Measurements from ENCODE around the gene SELENOS.

Gene SELENOS

DNA sequence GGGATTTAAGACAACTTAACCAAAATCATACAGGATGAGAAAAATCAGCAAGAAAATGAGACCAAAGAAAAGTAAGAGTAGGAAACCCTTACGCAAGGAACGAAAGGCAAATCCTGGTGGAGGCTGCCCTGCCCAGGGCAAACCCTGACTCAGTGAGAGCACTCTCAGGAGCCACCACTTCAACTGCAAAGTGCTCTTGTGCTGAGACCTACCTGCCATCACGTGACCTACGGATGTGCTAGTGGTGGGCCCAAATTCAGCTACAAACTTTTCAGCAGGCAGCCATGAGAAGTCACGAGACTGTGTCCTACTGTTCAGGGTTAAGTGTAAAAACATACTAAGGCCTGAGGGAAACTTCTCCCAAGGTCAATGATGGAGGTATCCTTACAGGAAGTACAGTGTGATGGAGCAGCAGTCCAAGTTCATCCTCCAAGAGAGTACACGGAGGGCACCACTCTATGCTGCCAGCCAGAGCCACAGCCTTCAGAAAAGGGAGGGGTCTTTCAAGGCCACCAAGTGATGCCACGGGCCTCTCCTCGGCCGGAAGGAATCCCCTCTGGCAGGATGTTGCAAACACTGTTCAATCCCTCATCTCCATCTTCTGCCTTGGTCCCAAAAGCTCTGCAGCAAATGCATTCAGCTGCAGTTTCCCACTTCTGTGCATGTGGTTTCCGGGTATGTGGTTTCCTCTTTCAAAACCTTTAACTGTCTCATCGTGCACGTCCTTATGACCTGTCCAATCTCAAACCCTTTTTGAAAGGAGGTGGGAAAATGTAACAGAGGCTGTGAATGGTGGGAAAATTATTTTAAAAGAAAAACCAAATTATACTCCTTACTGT, 34.9 kb downstream of the SELENOS start:
- Histone ChIP-seq H3K4me1 (ENCODE audit: control insufficient read depth, insufficient read depth, low read length) (peaks cover 35% of the 10 kb centered on the region), H3K27me3 (ENCODE audit: control insufficient read depth, insufficient read depth, low read length) (no peaks in the 10 kb centered on the region), H3K36me3 (ENCODE audit: control insufficient read depth, insufficient read depth, low read length) (peaks cover 6% of the 10 kb centered on the region), H3K4me3 (ENCODE audit: low read depth, low read length) (no peak overlapping the region), H3K9me3 (ENCODE audit: control insufficient read depth, insufficient read depth, low read length) (no peaks in the 10 kb centered on the region), H3K9ac (ENCODE audit: low read depth, low read length) (no peak overlapping the region)

DNA sequence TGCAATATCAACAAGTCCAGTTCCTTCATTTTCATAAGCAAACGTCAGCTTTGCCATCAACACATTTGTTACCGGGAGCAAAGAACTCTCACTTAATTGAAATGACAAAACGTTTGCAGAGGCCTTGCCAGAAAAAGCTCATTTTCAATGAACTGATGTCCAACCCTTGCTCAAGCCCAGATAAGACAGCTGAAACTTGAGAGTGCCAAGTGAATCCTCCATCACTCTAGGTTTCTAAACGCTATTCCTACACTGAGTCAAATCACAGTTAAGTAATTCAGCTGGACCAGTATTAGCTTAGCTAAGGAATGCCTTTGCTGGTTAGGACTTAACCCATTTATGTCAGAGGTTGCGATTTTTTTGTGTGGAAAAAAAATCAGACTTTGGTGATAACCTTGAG, 36.9 kb downstream of the SELENOS start:
- peaks cover 26% of the 10 kb centered on the region for H3K4me1 ChIP-seq (ENCODE audit: control insufficient read depth, insufficient read depth, low read length)

DNA sequence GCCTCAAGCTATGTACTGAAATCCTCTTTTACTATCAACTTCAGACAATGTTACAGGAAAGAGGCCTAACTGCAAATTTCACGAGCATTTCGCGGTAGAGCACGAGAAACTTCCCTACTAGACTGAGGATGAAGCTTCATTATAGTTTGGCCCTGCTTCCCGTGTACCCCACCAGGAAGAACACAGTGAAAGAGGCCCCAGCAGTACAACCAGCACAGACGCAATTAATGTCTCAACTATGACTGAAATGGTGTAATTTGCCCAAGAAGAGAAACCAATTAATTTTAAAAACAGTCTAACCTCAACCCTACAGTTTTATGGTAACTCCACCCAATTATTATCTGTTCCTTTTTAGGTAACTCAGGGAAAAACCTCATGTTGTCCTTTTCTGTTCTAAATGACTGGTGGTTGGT, 37.6 kb downstream of the SELENOS start:
- Histone ChIP-seq H3K4me1 (ENCODE audit: control insufficient read depth, insufficient read depth, low read length) (peaks cover 26% of the 10 kb centered on the region), H3K27me3 (ENCODE audit: control insufficient read depth, insufficient read depth, low read length) (no peaks in the 10 kb centered on the region), H3K36me3 (ENCODE audit: control insufficient read depth, insufficient read depth, low read length) (peaks cover 6% of the 10 kb centered on the region), H3K4me3 (ENCODE audit: low read depth, low read length) (no peak overlapping the region), H3K9me3 (ENCODE audit: control insufficient read depth, insufficient read depth, low read length) (no peaks in the 10 kb centered on the region), H3K9ac (ENCODE audit: low read depth, low read length) (peak overlapping the region; percentile 32)

More for the DNA sequence above, 36.9 kb downstream of the SELENOS start:
- Histone ChIP-seq H3K4me3 (ENCODE audit: low read depth, low read length) (no peak overlapping the region), H3K9ac (ENCODE audit: low read depth, low read length) (peak overlapping the region; percentile 32), H3K27me3 (ENCODE audit: control insufficient read depth, insufficient read depth, low read length) (no peaks in the 10 kb centered on the region), H3K9me3 (ENCODE audit: control insufficient read depth, insufficient read depth, low read length) (no peaks in the 10 kb centered on the region), H3K36me3 (ENCODE audit: control insufficient read depth, insufficient read depth, low read length) (peaks cover 6% of the 10 kb centered on the region)

DNA sequence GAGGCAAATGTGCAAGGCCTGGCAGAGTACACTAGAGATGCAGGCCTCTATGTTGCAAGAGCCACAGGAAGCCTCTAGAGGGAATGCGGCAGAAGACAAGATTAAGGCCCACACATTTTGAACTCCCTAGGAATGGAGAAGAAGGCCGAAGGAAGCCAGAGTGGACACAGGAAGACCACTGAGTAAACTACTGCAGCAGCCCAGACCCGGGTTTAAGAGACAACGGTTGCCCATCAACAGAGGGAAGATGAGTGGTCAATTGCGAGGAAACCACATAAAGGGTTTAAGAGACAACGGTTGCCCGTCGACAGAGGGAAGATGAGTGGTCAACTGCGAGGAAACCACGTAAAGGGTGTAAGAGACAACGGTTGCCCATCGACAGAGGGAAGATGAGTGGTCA, 40.0 kb downstream of the SELENOS start:
- H3K27me3 ChIP-seq (ENCODE audit: control insufficient read depth, insufficient read depth, low read length): no peaks in the 10 kb centered on the region

DNA sequence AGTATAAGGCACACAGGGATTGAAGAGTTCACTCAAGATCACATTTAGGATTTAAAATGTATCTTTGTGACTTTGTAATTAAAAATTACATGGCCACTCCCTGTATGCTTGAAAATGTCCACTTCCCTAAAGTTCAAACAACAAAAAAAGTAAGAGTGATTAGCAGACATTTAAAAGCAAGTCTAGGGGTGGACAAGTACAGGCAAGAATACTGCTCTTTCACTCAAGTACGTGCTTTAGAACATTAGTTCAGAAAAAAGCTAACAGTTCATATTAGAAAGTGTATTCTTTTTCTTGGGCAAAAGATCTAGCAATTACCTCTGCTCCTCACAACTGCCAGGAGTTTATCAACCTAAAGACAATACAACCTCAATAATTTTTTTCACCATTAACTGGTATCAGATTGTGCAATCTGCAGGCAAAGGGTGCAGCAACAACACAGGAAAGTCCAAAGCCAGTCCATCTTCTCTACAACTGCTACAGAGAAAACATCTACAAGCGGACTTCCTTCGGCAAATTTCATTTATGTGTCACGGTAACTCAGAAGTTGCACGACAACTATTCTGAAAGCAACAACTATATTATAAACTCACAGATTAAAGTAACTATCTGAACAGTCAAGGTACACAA, 43.5 kb downstream of the SELENOS start:
- H3K4me3 ChIP-seq (ENCODE audit: low read depth, low read length): no peak overlapping the region
- H3K4me1 ChIP-seq (ENCODE audit: control insufficient read depth, insufficient read depth, low read length): no peaks in the 10 kb centered on the region
- H3K36me3 ChIP-seq (ENCODE audit: control insufficient read depth, insufficient read depth, low read length): no peaks in the 10 kb centered on the region
- H3K9ac ChIP-seq (ENCODE audit: low read depth, low read length): no peak overlapping the region
- H3K27me3 ChIP-seq (ENCODE audit: control insufficient read depth, insufficient read depth, low read length): no peaks in the 10 kb centered on the region
- no peaks in the 10 kb centered on the region for H3K9me3 ChIP-seq (ENCODE audit: control insufficient read depth, insufficient read depth, low read length)

More for the DNA sequence above, 40.0 kb downstream of the SELENOS start:
- H3K9me3 ChIP-seq (ENCODE audit: control insufficient read depth, insufficient read depth, low read length): no peaks in the 10 kb centered on the region
- no peak overlapping the region for H3K4me3 ChIP-seq (ENCODE audit: low read depth, low read length)
- peaks cover 12% of the 10 kb centered on the region for H3K4me1 ChIP-seq (ENCODE audit: control insufficient read depth, insufficient read depth, low read length)
- H3K9ac ChIP-seq (ENCODE audit: low read depth, low read length): no peak overlapping the region
- peaks cover 2% of the 10 kb centered on the region for H3K36me3 ChIP-seq (ENCODE audit: control insufficient read depth, insufficient read depth, low read length)

DNA sequence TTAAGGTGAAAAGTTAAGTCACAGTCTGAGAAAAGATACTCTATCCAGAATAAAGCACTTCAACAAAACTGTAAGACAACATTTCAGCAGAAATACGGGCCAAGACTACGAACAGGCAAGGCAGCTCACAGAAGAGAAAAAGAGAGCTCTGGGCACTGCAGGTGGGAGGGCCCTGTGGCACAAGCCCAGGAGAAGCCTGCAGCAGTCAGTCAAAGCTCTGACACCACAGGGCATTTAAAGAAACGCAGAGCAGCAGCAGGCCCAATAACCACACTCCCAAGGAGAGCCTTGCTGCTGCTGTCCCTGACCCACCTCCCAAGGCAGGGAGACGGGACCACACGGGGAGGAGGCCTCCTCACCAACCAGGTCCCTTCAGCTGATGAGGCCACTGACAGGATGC, 44.6 kb downstream of the SELENOS start:
- Histone ChIP-seq H3K9me3 (ENCODE audit: control insufficient read depth, insufficient read depth, low read length) (no peaks in the 10 kb centered on the region), H3K4me3 (ENCODE audit: low read depth, low read length) (no peak overlapping the region), H3K36me3 (ENCODE audit: control insufficient read depth, insufficient read depth, low read length) (no peaks in the 10 kb centered on the region), H3K9ac (ENCODE audit: low read depth, low read length) (no peak overlapping the region), H3K4me1 (ENCODE audit: control insufficient read depth, insufficient read depth, low read length) (no peaks in the 10 kb centered on the region), H3K27me3 (ENCODE audit: control insufficient read depth, insufficient read depth, low read length) (no peaks in the 10 kb centered on the region)

DNA sequence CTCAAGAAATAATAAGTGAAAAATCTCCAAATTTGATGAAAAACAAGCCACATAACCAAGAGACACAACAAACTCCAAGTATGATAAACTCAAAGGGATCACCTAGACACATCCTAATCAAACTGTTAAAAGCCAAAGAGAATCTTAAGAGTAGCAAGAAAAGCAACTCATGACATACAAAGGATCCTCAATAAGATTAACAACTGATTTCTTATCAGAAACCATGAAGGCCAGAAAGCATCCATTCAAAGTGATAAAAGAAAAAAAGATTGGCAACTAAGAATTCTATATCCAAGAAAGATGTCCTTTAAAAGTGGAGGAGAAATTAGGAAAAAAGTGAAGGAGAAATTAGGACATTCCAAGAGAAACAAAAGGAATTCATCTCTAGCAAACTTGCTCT, 49.0 kb downstream of the SELENOS start:
- Histone ChIP-seq H3K9ac (ENCODE audit: low read depth, low read length) (no peak overlapping the region), H3K4me1 (ENCODE audit: control insufficient read depth, insufficient read depth, low read length) (peaks cover 3% of the 10 kb centered on the region), H3K4me3 (ENCODE audit: low read depth, low read length) (no peak overlapping the region), H3K9me3 (ENCODE audit: control insufficient read depth, insufficient read depth, low read length) (no peaks in the 10 kb centered on the region), H3K36me3 (ENCODE audit: control insufficient read depth, insufficient read depth, low read length) (no peaks in the 10 kb centered on the region), H3K27me3 (ENCODE audit: control insufficient read depth, insufficient read depth, low read length) (no peaks in the 10 kb centered on the region)

DNA sequence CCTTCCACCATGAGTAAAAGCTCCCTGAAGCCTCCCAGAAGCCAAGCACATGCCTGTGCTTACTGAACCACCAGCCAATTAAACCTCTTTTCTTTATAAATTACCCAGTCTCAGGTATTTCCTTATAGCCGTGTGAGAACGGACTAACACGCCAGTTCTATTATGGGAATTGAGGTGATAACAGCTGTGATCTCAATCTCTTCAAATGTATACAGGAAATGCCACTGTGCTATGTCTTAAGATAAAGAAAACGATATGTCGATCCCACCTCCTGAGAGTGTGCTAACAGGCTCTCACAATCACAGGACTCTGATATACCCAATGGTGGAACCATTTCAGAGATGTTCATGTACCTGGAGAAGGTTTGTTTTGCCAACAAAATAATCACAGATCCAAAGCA, 51.6 kb downstream of the SELENOS start:
- Histone ChIP-seq H3K4me3 (ENCODE audit: low read depth, low read length) (no peak overlapping the region), H3K36me3 (ENCODE audit: control insufficient read depth, insufficient read depth, low read length) (no peaks in the 10 kb centered on the region), H3K9me3 (ENCODE audit: control insufficient read depth, insufficient read depth, low read length) (no peaks in the 10 kb centered on the region), H3K27me3 (ENCODE audit: control insufficient read depth, insufficient read depth, low read length) (no peaks in the 10 kb centered on the region), H3K9ac (ENCODE audit: low read depth, low read length) (no peak overlapping the region), H3K4me1 (ENCODE audit: control insufficient read depth, insufficient read depth, low read length) (peaks cover 6% of the 10 kb centered on the region)

All from iPS-15b (cell line).